ENCODE data around the gene SRP72. TPM values are rescaled to one million over a fixed set of nuclear protein-coding genes. Genes with fewer than 3 reads are reported as not detected.

Gene SRP72
- total RNA-seq, 2 donors from 2014 or later: 110 to 133 TPM

DNA sequence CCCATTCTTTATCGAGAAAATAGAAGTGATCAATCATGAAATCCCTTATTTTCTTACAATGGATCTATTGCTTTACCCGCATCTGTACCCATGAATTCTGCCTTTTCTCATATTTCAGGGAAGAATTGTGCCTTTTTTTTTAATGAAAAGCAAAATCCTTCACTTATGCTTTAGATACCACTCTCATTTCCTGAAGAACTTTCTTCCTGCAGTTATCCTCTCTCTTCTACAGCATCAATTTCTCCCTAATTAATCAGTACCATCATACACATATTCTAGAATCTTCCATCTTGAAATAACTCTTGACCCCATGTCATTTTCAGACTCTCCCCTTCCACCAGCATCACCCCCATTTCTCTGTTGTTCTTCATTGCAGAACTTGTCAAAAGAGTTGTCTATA is 64.8 kb downstream of the SRP72 start:
- Mint-ChIP-seq H3K4me3 (no peak overlapping the region), H3K36me3 (ENCODE audit: low read depth) (peaks cover 2% of the 10 kb centered on the region), H3K27me3 (peaks cover 3% of the 10 kb centered on the region), H3K4me1 (no peaks in the 10 kb centered on the region), H3K27ac (no peak overlapping the region)
- no peak for DNase-seq
- H3K9me3 ChIP-seq (ENCODE audit: control insufficient read depth, low read length, poor library complexity, severe bottlenecking): no peaks in the 10 kb centered on the region
- ATAC-seq: no peak

GRCh38 chr4:56535915-56536314 is 68.5 kb downstream of the SRP72 start:
- Mint-ChIP-seq H3K27me3 (peaks cover 27% of the 10 kb centered on the region), H3K4me3 (no peak overlapping the region), H3K36me3 (ENCODE audit: low read depth) (peaks cover 4% of the 10 kb centered on the region), H3K27ac (no peak overlapping the region), H3K4me1 (no peaks in the 10 kb centered on the region)
- H3K9me3 ChIP-seq (ENCODE audit: control insufficient read depth, low read length, poor library complexity, severe bottlenecking): no peaks in the 10 kb centered on the region
- ATAC-seq (no peak), DNase-seq (no peak)

GRCh38 chr4:56537147-56537546 is 69.7 kb downstream of the SRP72 start:
- no peaks in the 10 kb centered on the region for H3K4me1 Mint-ChIP-seq
- no peak overlapping the region for H3K4me3 Mint-ChIP-seq
- no peak for ATAC-seq
- peaks cover 4% of the 10 kb centered on the region for H3K36me3 Mint-ChIP-seq (ENCODE audit: low read depth)
- H3K9me3 ChIP-seq (ENCODE audit: control insufficient read depth, low read length, poor library complexity, severe bottlenecking): no peaks in the 10 kb centered on the region
- no peak for DNase-seq
- no peak overlapping the region for H3K27ac Mint-ChIP-seq
- peaks cover 33% of the 10 kb centered on the region for H3K27me3 Mint-ChIP-seq

DNA sequence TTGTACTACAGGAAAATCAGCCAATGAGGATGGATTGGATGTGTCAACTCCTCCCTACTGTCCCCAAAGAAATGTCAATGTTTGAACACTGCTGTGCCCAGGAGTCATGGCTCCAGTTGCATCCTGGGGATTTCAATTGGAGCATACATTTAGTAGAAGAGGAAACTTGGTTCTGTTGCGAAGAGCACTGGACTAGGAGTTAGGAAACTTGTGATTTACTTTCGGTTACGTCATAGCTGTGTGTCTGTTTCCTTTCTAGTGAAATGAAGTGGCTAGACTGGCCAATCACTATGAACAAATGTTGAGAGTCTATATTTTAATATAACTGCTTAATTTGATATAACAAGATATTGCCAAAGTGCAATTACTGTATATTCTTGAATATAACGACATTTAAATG is 73.4 kb downstream of the SRP72 start:
- DNase-seq: no peak
- no peaks in the 10 kb centered on the region for H3K9me3 ChIP-seq (ENCODE audit: control insufficient read depth, low read length, poor library complexity, severe bottlenecking)
- Mint-ChIP-seq H3K4me3 (no peak overlapping the region), H3K27ac (no peak overlapping the region), H3K27me3 (peaks cover 39% of the 10 kb centered on the region), H3K36me3 (ENCODE audit: low read depth) (peaks cover 3% of the 10 kb centered on the region), H3K4me1 (peaks cover 9% of the 10 kb centered on the region)
- ATAC-seq: no peak

GRCh38 chr4:56544573-56545131 is 77.2 kb downstream of the SRP72 start:
- H3K36me3 Mint-ChIP-seq (ENCODE audit: low read depth): peaks cover 3% of the 10 kb centered on the region
- H3K27ac Mint-ChIP-seq: peak overlapping the region; percentile 49
- peaks cover 12% of the 10 kb centered on the region for H3K4me1 Mint-ChIP-seq
- peak; percentile 70 to 91 (median 80) for DNase-seq
- H3K27me3 Mint-ChIP-seq: peaks cover 24% of the 10 kb centered on the region
- H3K9me3 ChIP-seq (ENCODE audit: control insufficient read depth, low read length, poor library complexity, severe bottlenecking): no peaks in the 10 kb centered on the region
- H3K4me3 Mint-ChIP-seq: peak overlapping the region; percentile 63
- ATAC-seq: peak; percentile 100

GRCh38 chr4:56550642-56551041 is 83.2 kb downstream of the SRP72 start:
- H3K9me3 ChIP-seq (ENCODE audit: control insufficient read depth, low read length, poor library complexity, severe bottlenecking): no peaks in the 10 kb centered on the region
- Mint-ChIP-seq H3K36me3 (ENCODE audit: low read depth) (no peaks in the 10 kb centered on the region), H3K4me3 (no peak overlapping the region), H3K27ac (no peak overlapping the region), H3K4me1 (peaks cover 3% of the 10 kb centered on the region), H3K27me3 (no peaks in the 10 kb centered on the region)
- no peak for ATAC-seq
- no peak for DNase-seq

- peaks cover 3% of the 10 kb centered on the region for H3K36me3 Mint-ChIP-seq (ENCODE audit: low read depth)
- H3K27me3 Mint-ChIP-seq: no peaks in the 10 kb centered on the region
- no peaks in the 10 kb centered on the region for H3K9me3 ChIP-seq (ENCODE audit: control insufficient read depth, low read length, poor library complexity, severe bottlenecking)
- ATAC-seq (no peak), DNase-seq (no peak)
- H3K27ac Mint-ChIP-seq: no peak overlapping the region
- H3K4me3 Mint-ChIP-seq: no peak overlapping the region
- H3K4me1 Mint-ChIP-seq: peaks cover 3% of the 10 kb centered on the region
Observed at GRCh38 chr4:56551516-56551915, 84.1 kb downstream of the SRP72 start.

GRCh38 chr4:56552273-56552672 is 84.9 kb downstream of the SRP72 start:
- H3K4me1 Mint-ChIP-seq: peaks cover 3% of the 10 kb centered on the region
- H3K9me3 ChIP-seq (ENCODE audit: control insufficient read depth, low read length, poor library complexity, severe bottlenecking): no peaks in the 10 kb centered on the region
- DNase-seq: no peak
- no peak overlapping the region for H3K4me3 Mint-ChIP-seq
- peaks cover 3% of the 10 kb centered on the region for H3K36me3 Mint-ChIP-seq (ENCODE audit: low read depth)
- no peak overlapping the region for H3K27ac Mint-ChIP-seq
- H3K27me3 Mint-ChIP-seq: peaks cover 5% of the 10 kb centered on the region
- no peak for ATAC-seq

Other genes starting within 250 kb of the SRP72 start
- 10 to 100 TPM in 1 of 2 donors, 1 to 10 TPM in 1; 9.0 to 12.9 TPM for gene AASDH, start 80.1 kb upstream of the SRP72 start, total RNA-seq
- gene PPAT, start 32.0 kb upstream of the SRP72 start, total RNA-seq: 1 to 10 TPM; 9.5 to 9.6 TPM
- gene PAICS, start 31.4 kb upstream of the SRP72 start, total RNA-seq: 10 to 100 TPM; 27.1 to 29.8 TPM
- gene ARL9, start 38.2 kb downstream of the SRP72 start, total RNA-seq: not detected
- gene HOPX, start 213.7 kb downstream of the SRP72 start, total RNA-seq: 10 to 100 TPM; 17.6 to 30.7 TPM